ENCODE data around the gene GPI.

The GPI gene

GRCh38 chr19:34355201-34355600 lies 9.8 kb upstream of the GPI start:
- Histone ChIP-seq H3K4me3 (ENCODE audit: low read length) (no peak overlapping the region), H3K9me2 (replicated peaks; ENCODE audit: control insufficient read depth, low read length) (no peaks in the 10 kb centered on the region), H3K27ac (ENCODE audit: low read depth, low read length) (no peak overlapping the region), H3K9me3 (ENCODE audit: control insufficient read depth, insufficient read depth, low read length) (no peaks in the 10 kb centered on the region), H4K20me1 (ENCODE audit: control insufficient read depth, insufficient read depth, low read depth, low read length) (no peaks in the 10 kb centered on the region), H3F3A (ENCODE audit: control insufficient read depth, insufficient read depth) (peaks cover 3% of the 10 kb centered on the region; the same call in 1 of the 2 replicates), H3K4me2 (ENCODE audit: low read length) (no peak overlapping the region), H3K4me1 (ENCODE audit: control insufficient read depth, low read length) (peaks cover 35% of the 10 kb centered on the region), H3K79me2 (ENCODE audit: control insufficient read depth, low read length) (no peaks in the 10 kb centered on the region), H3K27me3 (ENCODE audit: control insufficient read depth, low read length) (no peaks in the 10 kb centered on the region), H3K36me3 (ENCODE audit: control insufficient read depth, low read length) (peaks cover 13% of the 10 kb centered on the region; the same call in 1 of the 2 replicates)
- no peak for TF ChIP-seq EZH2phosphoT487 (IDR thresholded peaks at IDR 0.05; ENCODE audit: borderline replicate concordance, low read length)
- TF ChIP-seq, protein P1, sequence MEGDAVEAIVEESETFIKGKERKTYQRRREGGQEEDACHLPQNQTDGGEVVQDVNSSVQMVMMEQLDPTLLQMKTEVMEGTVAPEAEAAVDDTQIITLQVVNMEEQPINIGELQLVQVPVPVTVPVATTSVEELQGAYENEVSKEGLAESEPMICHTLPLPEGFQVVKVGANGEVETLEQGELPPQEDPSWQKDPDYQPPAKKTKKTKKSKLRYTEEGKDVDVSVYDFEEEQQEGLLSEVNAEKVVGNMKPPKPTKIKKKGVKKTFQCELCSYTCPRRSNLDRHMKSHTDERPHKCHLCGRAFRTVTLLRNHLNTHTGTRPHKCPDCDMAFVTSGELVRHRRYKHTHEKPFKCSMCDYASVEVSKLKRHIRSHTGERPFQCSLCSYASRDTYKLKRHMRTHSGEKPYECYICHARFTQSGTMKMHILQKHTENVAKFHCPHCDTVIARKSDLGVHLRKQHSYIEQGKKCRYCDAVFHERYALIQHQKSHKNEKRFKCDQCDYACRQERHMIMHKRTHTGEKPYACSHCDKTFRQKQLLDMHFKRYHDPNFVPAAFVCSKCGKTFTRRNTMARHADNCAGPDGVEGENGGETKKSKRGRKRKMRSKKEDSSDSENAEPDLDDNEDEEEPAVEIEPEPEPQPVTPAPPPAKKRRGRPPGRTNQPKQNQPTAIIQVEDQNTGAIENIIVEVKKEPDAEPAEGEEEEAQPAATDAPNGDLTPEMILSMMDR (IDR thresholded peaks at IDR 0.05; ENCODE audit: low read depth, low read length, poor library complexity, severe bottlenecking) = no peak

GRCh38 chr19:34356875-34357274 lies 8.1 kb upstream of the GPI start:
- Histone ChIP-seq H3K4me2 (ENCODE audit: low read length) (no peak overlapping the region), H3K79me2 (ENCODE audit: control insufficient read depth, low read length) (no peaks in the 10 kb centered on the region), H3K36me3 (ENCODE audit: control insufficient read depth, low read length) (peaks cover 13% of the 10 kb centered on the region; the same call in 1 of the 2 replicates), H3K27ac (ENCODE audit: low read depth, low read length) (no peak overlapping the region), H4K20me1 (ENCODE audit: control insufficient read depth, insufficient read depth, low read depth, low read length) (no peaks in the 10 kb centered on the region), H3K9me2 (replicated peaks; ENCODE audit: control insufficient read depth, low read length) (no peaks in the 10 kb centered on the region), H3K4me3 (ENCODE audit: low read length) (no peak overlapping the region), H3K4me1 (ENCODE audit: control insufficient read depth, low read length) (peaks cover 31% of the 10 kb centered on the region), H3K27me3 (ENCODE audit: control insufficient read depth, low read length) (no peaks in the 10 kb centered on the region), H3F3A (ENCODE audit: control insufficient read depth, insufficient read depth) (peaks cover 3% of the 10 kb centered on the region; the same call in 1 of the 2 replicates), H3K9me3 (ENCODE audit: control insufficient read depth, insufficient read depth, low read length) (no peaks in the 10 kb centered on the region)
- TF ChIP-seq, protein P1 (IDR thresholded peaks at IDR 0.05; ENCODE audit: low read depth, low read length, poor library complexity, severe bottlenecking) = no peak
- no peak for TF ChIP-seq EZH2phosphoT487 (IDR thresholded peaks at IDR 0.05; ENCODE audit: borderline replicate concordance, low read length)

GRCh38 chr19:34357431-34357830 lies 7.6 kb upstream of the GPI start:
- no peaks in the 10 kb centered on the region for H3K79me2 ChIP-seq (ENCODE audit: control insufficient read depth, low read length)
- no peak for TF ChIP-seq EZH2phosphoT487 (IDR thresholded peaks at IDR 0.05; ENCODE audit: borderline replicate concordance, low read length)
- TF ChIP-seq, protein P1 (IDR thresholded peaks at IDR 0.05; ENCODE audit: low read depth, low read length, poor library complexity, severe bottlenecking) = no peak
- H3K4me1 ChIP-seq (ENCODE audit: control insufficient read depth, low read length) = peaks cover 31% of the 10 kb centered on the region
- peaks cover 3% of the 10 kb centered on the region; the same call in 1 of the 2 replicates for H3F3A ChIP-seq (ENCODE audit: control insufficient read depth, insufficient read depth)
- H3K4me2 ChIP-seq (ENCODE audit: low read length) = no peak overlapping the region
- no peaks in the 10 kb centered on the region for H3K9me2 ChIP-seq (replicated peaks; ENCODE audit: control insufficient read depth, low read length)
- no peak overlapping the region for H3K4me3 ChIP-seq (ENCODE audit: low read length)
- no peaks in the 10 kb centered on the region for H3K9me3 ChIP-seq (ENCODE audit: control insufficient read depth, insufficient read depth, low read length)
- peaks cover 13% of the 10 kb centered on the region; the same call in 1 of the 2 replicates for H3K36me3 ChIP-seq (ENCODE audit: control insufficient read depth, low read length)
- H3K27ac ChIP-seq (ENCODE audit: low read depth, low read length) = no peak overlapping the region
- no peaks in the 10 kb centered on the region for H3K27me3 ChIP-seq (ENCODE audit: control insufficient read depth, low read length)
- H4K20me1 ChIP-seq (ENCODE audit: control insufficient read depth, insufficient read depth, low read depth, low read length) = no peaks in the 10 kb centered on the region

Measured in DOHH2 (cell line).